PC-3 (cell line): ENCODE data around the gene CIAO3.

Experiments used
- CTCF ChIP-seq: fragments of 300-600 bp; sonication (generic); conservative IDR thresholded peaks from 2 replicates; pipeline ENCODE4 v1.5.1; 2017; ENCODE audit warnings: antibody characterized with exemption, low read depth, mild to moderate bottlenecking, low read length
- EZH2 ChIP-seq: fragments of 300-600 bp; sonication (generic); IDR thresholded peaks from one replicate; pipeline ENCODE4 v1.6.1; 2017; ENCODE audit warnings: antibody characterized with exemption, mild to moderate bottlenecking, low read length; ENCODE audit not compliant: unreplicated experiment
- EZH2phosphoT487 ChIP-seq: fragments of 300-600 bp; sonication (generic); IDR thresholded peaks from 2 replicates; pipeline ENCODE4 v1.6.1; 2018; ENCODE audit warnings: mild to moderate bottlenecking, antibody characterized with exemption, low read length, borderline replicate concordance

GRCh38 chr16:702341-702740 lies 38.5 kb downstream of the CIAO3 start:
- no peak for TF ChIP-seq CTCF
- no peak for TF ChIP-seq EZH2phosphoT487
- TF ChIP-seq EZH2, result no peak
